GM12872 (cell line): ENCODE data around the gene RASIP1.

Experiments
- CTCF ChIP-seq: IDR thresholded peaks from 3 replicates; pipeline ENCODE4 v1.5.1; 2011; ENCODE audit warnings: low read depth, mild to moderate bottlenecking, low read length, moderate library complexity; ENCODE audit not compliant: insufficient read depth

RASIP1 gene

GRCh38 chr19:48734625-48735024 is 5.8 kb downstream of the RASIP1 start:
- no peak for TF ChIP-seq CTCF

GRCh38 chr19:48731452-48731851 is 9.0 kb downstream of the RASIP1 start:
- TF ChIP-seq CTCF, result no peak

GRCh38 chr19:48728911-48729664 is 11.3 kb downstream of the RASIP1 start:
- no peak for TF ChIP-seq CTCF

- TF ChIP-seq CTCF, result no peak
Measured at GRCh38 chr19:48726556-48726955, 13.9 kb downstream of the RASIP1 start.

GRCh38 chr19:48724796-48725753 is 15.3 kb downstream of the RASIP1 start:
- no peak for TF ChIP-seq CTCF

GRCh38 chr19:48722196-48722708 is 18.2 kb downstream of the RASIP1 start:
- TF ChIP-seq CTCF, result no peak

GRCh38 chr19:48720613-48721296 is 19.7 kb downstream of the RASIP1 start:
- TF ChIP-seq CTCF, result no peak
